DLD1 (cell line): Measurements from ENCODE around the gene ZNF618.

ENCODE experiments used
- in situ Hi-C: cut with HindIII; loops from 2 replicates; pipeline ENCODE4 v1.10.0; 2017; ENCODE audit warnings: low sequenced_read_pairs

ZNF618 gene

DNA sequence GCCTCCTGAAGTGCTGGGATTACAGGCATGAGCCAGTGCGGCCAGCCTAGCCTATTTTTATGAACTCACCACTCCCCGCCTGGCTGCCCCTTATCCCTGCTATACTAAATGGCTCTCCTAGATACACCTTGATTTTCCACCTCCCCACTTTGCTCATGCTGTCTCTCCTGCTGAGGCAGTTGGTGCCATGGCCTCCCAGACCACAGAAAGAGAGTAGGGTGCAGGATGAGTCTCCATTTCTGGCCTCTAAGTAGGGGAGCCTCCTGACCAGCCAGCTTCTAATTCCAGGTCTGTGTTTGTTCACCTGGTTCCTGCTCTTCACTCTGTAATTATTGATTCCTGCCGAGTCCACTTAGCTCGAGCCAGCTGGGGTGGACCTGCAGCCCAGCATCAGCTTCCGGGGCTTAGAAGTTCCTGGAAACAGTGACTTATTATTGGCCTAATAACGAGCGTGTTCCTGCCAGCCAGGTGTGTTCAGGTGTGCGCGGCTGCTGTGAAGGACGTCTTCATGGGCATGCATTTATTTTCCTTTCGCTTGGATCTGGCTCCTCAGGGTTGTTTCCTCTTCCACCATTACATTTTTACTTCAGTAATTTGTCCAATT, 34.0 kb downstream of the ZNF618 start:
- in situ Hi-C loops, result no loop called here

GRCh38 chr9:113911850-113912557, 35.9 kb downstream of the ZNF618 start:
- in situ Hi-C loops, result no loop called here

GRCh38 chr9:113912816-113913215, 36.7 kb downstream of the ZNF618 start:
- in situ Hi-C loops, result no loop called here

GRCh38 chr9:113913426-113914195, 37.5 kb downstream of the ZNF618 start:
- in situ Hi-C loops, result no loop called here

DNA sequence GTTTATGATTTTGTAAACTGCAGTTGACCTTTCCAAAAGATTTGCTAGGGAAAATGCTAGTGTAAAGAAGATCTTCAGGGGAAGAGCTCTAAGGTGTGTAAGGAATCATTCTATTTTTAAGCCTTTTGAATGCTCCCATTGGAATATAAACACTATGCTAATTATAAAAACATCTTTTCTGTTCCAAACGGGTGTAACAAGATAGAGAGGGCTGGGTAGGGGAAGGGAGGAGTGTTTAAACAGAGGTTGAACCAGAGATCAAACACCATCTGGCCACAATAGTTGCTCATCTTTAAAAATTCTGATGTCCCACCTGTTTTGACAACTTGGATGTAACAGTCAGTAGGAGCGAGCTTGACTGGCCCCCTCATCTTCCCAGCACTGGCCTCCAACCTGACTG, 38.4 kb downstream of the ZNF618 start:
- in situ Hi-C loops, result no loop called here

DNA sequence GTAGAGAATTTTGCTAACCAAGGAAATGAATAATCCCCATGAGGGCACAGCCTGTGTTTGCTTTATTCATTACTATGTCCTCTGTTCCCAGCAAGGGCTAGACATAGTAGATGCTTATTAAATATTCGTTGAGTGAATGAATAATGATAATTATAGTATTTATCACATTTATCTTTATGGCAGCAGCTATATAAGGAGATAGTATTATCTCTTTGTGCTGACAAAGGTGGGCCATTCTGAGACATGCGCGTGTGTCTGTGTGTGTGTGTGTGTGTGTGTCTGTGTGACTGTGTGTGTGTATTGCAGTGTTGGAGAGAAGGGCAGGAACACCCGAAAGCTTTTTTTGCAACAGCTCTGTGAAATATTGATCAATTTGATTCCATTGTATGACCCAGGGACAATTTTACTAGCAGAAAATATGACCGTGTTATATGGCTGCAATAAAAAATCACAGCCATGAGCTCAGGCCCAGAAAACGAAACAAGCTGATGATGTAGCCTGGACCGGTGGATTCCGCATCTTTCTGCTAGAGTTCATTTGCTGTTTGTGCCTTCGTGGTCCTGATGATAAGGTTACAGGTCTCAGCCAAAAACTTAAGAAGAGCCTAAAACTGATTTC, 39.8 kb downstream of the ZNF618 start:
- in situ Hi-C loops, result no loop called here

DNA sequence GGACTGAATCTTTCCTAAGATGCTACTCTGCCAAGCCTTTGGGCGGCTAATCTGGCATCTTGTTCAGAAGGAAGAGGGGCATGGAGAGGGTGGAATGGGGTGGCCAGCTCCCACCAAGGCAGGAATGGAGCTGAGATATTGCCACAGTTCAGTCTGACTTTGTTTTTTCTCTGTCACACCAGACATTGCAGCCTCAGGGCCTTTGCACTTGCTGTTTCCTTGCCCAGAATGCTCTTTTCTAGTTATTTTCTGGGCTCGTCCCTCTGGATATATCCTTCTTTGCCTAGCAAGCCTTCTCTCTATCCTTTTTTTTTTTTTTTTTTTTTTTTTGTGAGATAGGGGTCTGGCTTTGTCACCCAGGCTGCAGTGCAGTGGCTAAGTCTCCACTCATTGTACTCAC, 40.8 kb downstream of the ZNF618 start:
- in situ Hi-C loops, result no loop called here

- in situ Hi-C loops, result no loop called here
Measured at GRCh38 chr9:113918697-113919350, 42.7 kb downstream of the ZNF618 start.

DNA sequence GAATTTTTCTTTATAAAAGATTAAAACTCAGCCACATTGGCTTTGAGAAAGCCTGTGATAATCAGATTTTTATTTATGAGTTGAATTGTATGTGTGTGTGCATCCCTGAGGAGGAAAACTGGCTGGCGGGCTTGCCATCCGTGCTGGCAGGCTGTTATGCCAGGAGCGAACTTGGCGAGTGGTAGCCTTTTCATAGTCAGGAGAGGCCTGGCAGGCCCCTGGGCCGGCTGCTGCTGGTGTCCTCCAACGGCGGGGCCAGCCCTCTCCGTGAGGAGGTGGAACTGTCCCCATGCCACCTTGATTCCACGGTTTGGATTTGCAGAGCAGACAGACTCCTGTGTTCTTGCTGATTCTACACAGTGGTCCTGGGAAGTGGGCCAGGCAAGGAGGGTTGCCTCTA, 43.3 kb downstream of the ZNF618 start:
- in situ Hi-C loops, result no loop called here

DNA sequence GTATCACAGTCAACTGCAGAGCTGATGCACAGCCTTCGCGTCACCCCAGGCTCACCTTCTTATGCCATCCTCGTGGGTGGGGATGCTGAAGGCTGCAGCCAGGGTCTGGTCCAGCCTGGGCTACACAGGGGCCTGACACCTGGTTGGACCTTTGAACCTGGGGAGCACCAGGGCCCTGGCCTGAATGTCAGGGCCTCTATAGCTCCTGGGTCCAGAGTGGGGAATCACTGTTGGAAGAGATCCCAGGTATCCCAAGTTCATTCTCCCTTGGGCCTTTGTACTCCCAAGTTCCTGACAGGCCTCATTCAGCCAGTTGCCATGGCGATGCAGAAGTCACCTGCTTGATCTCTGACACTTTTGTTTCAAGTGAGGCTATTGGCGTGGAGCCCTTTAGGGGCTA, 43.8 kb downstream of the ZNF618 start:
- in situ Hi-C loops, result no loop called here

DNA sequence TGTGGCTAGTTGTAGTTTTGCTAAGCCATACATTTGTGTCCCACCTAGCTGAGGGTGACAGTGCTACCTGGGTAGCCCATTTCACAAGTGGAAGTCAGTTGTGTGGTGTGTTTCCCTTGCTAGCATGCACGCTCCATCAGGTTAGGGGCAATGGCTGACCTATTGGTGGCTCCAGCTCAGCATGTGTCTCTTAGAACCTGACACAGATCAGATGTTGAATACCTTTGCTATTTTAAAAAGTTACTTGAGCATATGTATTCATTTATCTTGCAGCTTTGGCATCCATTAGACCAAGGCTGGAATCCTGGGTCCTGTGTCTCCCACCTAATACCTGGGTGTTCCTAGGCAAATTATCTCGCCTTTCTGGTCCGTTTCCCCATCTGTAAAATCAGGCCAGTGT, 44.8 kb downstream of the ZNF618 start:
- in situ Hi-C loops, result no loop called here

DNA sequence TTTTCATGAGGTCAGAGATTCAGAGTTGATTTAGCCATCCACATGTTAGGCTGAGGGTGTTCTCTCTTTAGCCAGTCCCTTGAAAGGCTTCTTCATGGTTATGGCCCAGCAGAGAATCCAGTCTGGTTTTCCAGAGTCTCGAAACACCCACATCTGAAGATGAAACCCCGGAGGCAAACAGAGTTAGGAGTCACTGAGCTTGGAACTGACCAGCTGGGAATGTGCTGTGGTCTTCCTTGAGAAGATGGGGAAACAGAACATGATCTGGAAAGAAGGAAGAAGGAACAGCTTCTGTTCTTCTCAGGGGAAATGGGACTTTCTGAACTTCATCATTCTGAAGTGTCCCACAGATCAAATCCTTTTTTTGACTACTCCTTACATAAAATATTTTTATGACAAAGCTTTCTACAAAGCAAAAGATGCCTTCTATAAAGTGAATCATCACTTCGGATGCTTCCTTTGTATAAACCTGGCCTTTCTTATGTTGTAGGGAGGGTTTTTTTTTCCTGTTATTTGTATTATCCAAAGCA, 45.4 kb downstream of the ZNF618 start:
- in situ Hi-C loops, result no loop called here

- in situ Hi-C loops, result no loop called here
Measured at GRCh38 chr9:113922160-113922559, 46.1 kb downstream of the ZNF618 start.

GRCh38 chr9:113926211-113926610, 50.1 kb downstream of the ZNF618 start:
- in situ Hi-C loops, result no loop called here

DNA sequence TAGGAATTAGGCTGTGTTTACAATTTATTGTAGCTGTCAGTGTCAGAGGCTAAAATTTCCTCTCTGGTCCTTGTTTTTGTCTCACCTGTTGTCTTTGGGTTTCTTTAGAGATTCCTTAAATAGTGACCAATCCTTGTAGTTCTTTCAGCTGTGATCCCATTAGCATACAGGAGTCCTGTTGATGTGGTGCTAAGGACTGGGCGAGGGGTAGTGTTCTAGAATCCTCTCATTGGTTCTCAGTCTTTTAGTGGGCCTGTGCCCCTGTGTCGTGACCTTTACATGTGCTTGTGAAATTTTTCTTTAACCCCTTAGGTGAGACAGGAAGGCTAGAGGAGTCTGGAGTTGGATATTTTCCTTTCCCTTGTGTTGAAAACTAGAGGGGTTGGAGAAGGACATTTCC, 51.2 kb downstream of the ZNF618 start:
- in situ Hi-C loops, result no loop called here

GRCh38 chr9:113928269-113928668, 52.2 kb downstream of the ZNF618 start:
- in situ Hi-C loops, result no loop called here

- in situ Hi-C loops, result no loop called here
Measured at GRCh38 chr9:113929634-113930389, 53.7 kb downstream of the ZNF618 start.

DNA sequence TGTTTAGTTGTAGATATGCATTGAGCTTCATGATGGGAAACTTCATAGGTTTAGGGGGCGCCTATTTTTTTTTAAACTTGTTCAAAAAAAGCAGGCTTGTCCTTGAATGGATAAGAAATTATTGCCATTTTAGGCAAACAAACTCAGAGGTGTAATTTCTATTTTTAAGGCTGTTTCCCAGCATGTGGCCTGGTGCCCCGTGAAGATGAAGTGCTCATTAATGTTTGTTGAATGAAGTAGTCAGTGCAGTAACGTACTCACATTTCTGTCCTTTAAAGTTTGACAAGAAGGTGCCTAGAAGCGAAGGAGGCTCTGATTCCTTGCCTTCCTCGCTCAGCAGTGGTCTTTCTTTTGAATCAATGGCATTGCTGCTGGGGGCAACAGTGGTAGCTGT, 54.3 kb downstream of the ZNF618 start:
- in situ Hi-C loops, result no loop called here

GRCh38 chr9:113931140-113931539, 55.0 kb downstream of the ZNF618 start:
- in situ Hi-C loops, result no loop called here

- in situ Hi-C loops, result no loop called here
Measured at GRCh38 chr9:113931777-113932176, 55.7 kb downstream of the ZNF618 start.
